Naive B cell (primary cell): ENCODE data around the gene NECAB2. TPM values are rescaled to one million over a fixed set of nuclear protein-coding genes. Genes with fewer than 3 reads are reported as not detected.

Source experiments
- ATAC-seq, 2 donors: fragments of 150-1000 bp; cut with Tn5 transposase; 2 replicates each; pipeline ENCODE4 v1.10.0; 2021; ENCODE audit warnings: low read depth in 2 of 2, mild to moderate bottlenecking in 2 of 2, moderate library complexity in 2 of 2
- DNase-seq: peaks from one replicate; pipeline ENCODE4 v3.0.0; 2022
- H3K27ac Mint-ChIP-seq, 6 donors: one replicate each; pipeline ENCODE4 v1.8.0; 2020 to 2022; ENCODE audit warnings: mild to moderate bottlenecking in 6 of 6, mixed read lengths in 6 of 6, moderate library complexity in 5 of 6, inconsistent platforms in 2 of 6
- H3K27me3 Mint-ChIP-seq, 3 donors: one replicate each; pipeline ENCODE4 v1.8.0; 2021 to 2022; ENCODE audit warnings: mixed read lengths in 3 of 3, mild to moderate bottlenecking in 1 of 3
- H3K36me3 Mint-ChIP-seq, 2 donors: one replicate each; pipeline ENCODE4 v1.8.0; 2020 to 2022; ENCODE audit warnings: mixed read lengths in 2 of 2, inconsistent platforms in 1 of 2, mild to moderate bottlenecking in 1 of 2
- H3K4me1 Mint-ChIP-seq, 3 donors: one replicate each; pipeline ENCODE4 v1.8.0; 2020 to 2022; ENCODE audit warnings: mixed read lengths in 3 of 3, inconsistent platforms in 1 of 3, mild to moderate bottlenecking in 1 of 3, moderate library complexity in 1 of 3
- H3K4me3 Mint-ChIP-seq, 8 donors: one replicate each; pipeline ENCODE4 v1.8.0; 2020 to 2022; ENCODE audit warnings: mild to moderate bottlenecking in 8 of 8, mixed read lengths in 8 of 8, moderate library complexity in 8 of 8, inconsistent platforms in 2 of 8
- H3K9me3 Mint-ChIP-seq, 7 donors: one replicate each; pipeline ENCODE4 v1.8.0; 2020 to 2022; ENCODE audit warnings: mixed read lengths in 7 of 7, mild to moderate bottlenecking in 5 of 7, inconsistent platforms in 2 of 7, moderate library complexity in 1 of 7
- polyA plus RNA-seq, 6 donors: library from polyadenylated mRNA; unstranded; fragments of 300-500 nt; fragmentation: Illumina TruSeq; gene quantifications; one replicate each; pipeline ENCODE4 v1.2.3, GENCODE V29; 2021; ENCODE audit warnings: low read depth in 6 of 6

Gene NECAB2
- polyA plus RNA-seq, 6 donors from 2014 or later, result not detected

GRCh38 chr16:84003038-84003437 lies 35.0 kb downstream of the NECAB2 start:
- Mint-ChIP-seq H3K36me3 (no peaks in the 10 kb centered on the region), H3K27me3 (peaks cover 11 to 45% (median 33%) of the 10 kb centered on the region in 3 donors), H3K27ac (peak overlapping the region in 1 of 6 donors; percentile 18), H3K9me3 (no peaks in the 10 kb centered on the region), H3K4me1 (no peaks in the 10 kb centered on the region), H3K4me3 (no peak overlapping the region)
- DNase-seq (no peak), ATAC-seq (no peak)

GRCh38 chr16:84004442-84004841 lies 36.4 kb downstream of the NECAB2 start:
- ATAC-seq, result no peak

GRCh38 chr16:84005391-84005790 lies 37.3 kb downstream of the NECAB2 start:
- Mint-ChIP-seq H3K27me3 (peaks cover 15 to 42% (median 31%) of the 10 kb centered on the region in 3 donors), H3K36me3 (no peaks in the 10 kb centered on the region), H3K4me1 (no peaks in the 10 kb centered on the region), H3K9me3 (no peaks in the 10 kb centered on the region), H3K27ac (no peak overlapping the region), H3K4me3 (no peak overlapping the region)
- DNase-seq (no peak), ATAC-seq (no peak)

More at GRCh38 chr16:84004442-84004841, 36.4 kb downstream of the NECAB2 start:
- Mint-ChIP-seq H3K27me3 (peaks cover 15 to 39% (median 33%) of the 10 kb centered on the region in 3 donors), H3K9me3 (no peaks in the 10 kb centered on the region), H3K4me3 (no peak overlapping the region), H3K36me3 (no peaks in the 10 kb centered on the region), H3K27ac (no peak overlapping the region), H3K4me1 (no peaks in the 10 kb centered on the region)
- DNase-seq, result no peak

GRCh38 chr16:84007520-84007919 lies 39.5 kb downstream of the NECAB2 start:
- H3K9me3 Mint-ChIP-seq, result no peaks in the 10 kb centered on the region
- H3K27ac Mint-ChIP-seq, result no peak overlapping the region
- ATAC-seq (no peak), DNase-seq (no peak)
- no peaks in the 10 kb centered on the region for H3K36me3 Mint-ChIP-seq
- H3K4me1 Mint-ChIP-seq, result no peaks in the 10 kb centered on the region
- peaks cover 15 to 38% (median 27%) of the 10 kb centered on the region in 3 donors for H3K27me3 Mint-ChIP-seq
- H3K4me3 Mint-ChIP-seq, result no peak overlapping the region

GRCh38 chr16:84007965-84008364 lies 39.9 kb downstream of the NECAB2 start:
- ATAC-seq (no peak), DNase-seq (no peak)
- Mint-ChIP-seq H3K36me3 (no peaks in the 10 kb centered on the region), H3K27me3 (peaks cover 15 to 36% (median 22%) of the 10 kb centered on the region in 3 donors), H3K27ac (no peak overlapping the region), H3K4me3 (no peak overlapping the region), H3K9me3 (no peaks in the 10 kb centered on the region), H3K4me1 (no peaks in the 10 kb centered on the region)

GRCh38 chr16:84009282-84009681 lies 41.2 kb downstream of the NECAB2 start:
- ATAC-seq (no peak), DNase-seq (no peak)
- Mint-ChIP-seq H3K27me3 (peaks cover 15 to 29% (median 19%) of the 10 kb centered on the region in 3 donors), H3K9me3 (peaks cover 0 to 1% (median 0%) of the 10 kb centered on the region in 7 donors), H3K4me1 (peaks cover 2 to 7% (median 4%) of the 10 kb centered on the region in 3 donors), H3K4me3 (no peak overlapping the region), H3K36me3 (no peaks in the 10 kb centered on the region), H3K27ac (no peak overlapping the region)

- Mint-ChIP-seq H3K9me3 (peaks cover 0 to 17% (median 4%) of the 10 kb centered on the region in 7 donors), H3K4me3 (peak overlapping the region in 3 of 8 donors; percentile 4 to 40 (median 23)), H3K27me3 (peaks cover 12 to 16% (median 16%) of the 10 kb centered on the region in 3 donors), H3K27ac (peak overlapping the region in 3 of 6 donors; percentile 8 to 53 (median 38)), H3K36me3 (no peaks in the 10 kb centered on the region), H3K4me1 (peaks cover 6 to 18% (median 9%) of the 10 kb centered on the region in 3 donors)
- peak; percentile 33 for DNase-seq
- peak; percentile 71 to 75 for ATAC-seq
Observed at GRCh38 chr16:84013787-84014569, 45.9 kb downstream of the NECAB2 start.

- peaks cover 0 to 23% (median 4%) of the 10 kb centered on the region in 7 donors for H3K9me3 Mint-ChIP-seq
- DNase-seq (no peak), ATAC-seq (no peak)
- peaks cover 6 to 18% (median 9%) of the 10 kb centered on the region in 3 donors for H3K4me1 Mint-ChIP-seq
- H3K27me3 Mint-ChIP-seq, result peaks cover 14 to 22% (median 22%) of the 10 kb centered on the region in 3 donors
- H3K27ac Mint-ChIP-seq, result peak overlapping the region in 2 of 6 donors; percentile 8 to 67
- H3K36me3 Mint-ChIP-seq, result no peaks in the 10 kb centered on the region
- H3K4me3 Mint-ChIP-seq, result peak overlapping the region in 4 of 8 donors; percentile 4 to 45 (median 32)
Observed at GRCh38 chr16:84014570-84015327, 46.7 kb downstream of the NECAB2 start.

GRCh38 chr16:84015399-84015798 lies 47.4 kb downstream of the NECAB2 start:
- peaks cover 14 to 24% (median 23%) of the 10 kb centered on the region in 3 donors for H3K27me3 Mint-ChIP-seq
- peaks cover 6 to 18% (median 9%) of the 10 kb centered on the region in 3 donors for H3K4me1 Mint-ChIP-seq
- peaks cover 0 to 23% (median 4%) of the 10 kb centered on the region in 7 donors for H3K9me3 Mint-ChIP-seq
- no peak overlapping the region for H3K27ac Mint-ChIP-seq
- no peak for DNase-seq
- no peaks in the 10 kb centered on the region for H3K36me3 Mint-ChIP-seq
- ATAC-seq, result no peak
- H3K4me3 Mint-ChIP-seq, result no peak overlapping the region

GRCh38 chr16:84016477-84016876 lies 48.4 kb downstream of the NECAB2 start:
- Mint-ChIP-seq H3K4me3 (no peak overlapping the region), H3K36me3 (peaks cover 4 to 5% of the 10 kb centered on the region in 2 donors), H3K9me3 (peaks cover 2 to 30% (median 8%) of the 10 kb centered on the region in 7 donors)

GRCh38 chr16:84018710-84019109 lies 50.7 kb downstream of the NECAB2 start:
- DNase-seq, result no peak
- Mint-ChIP-seq H3K36me3 (peaks cover 8% of the 10 kb centered on the region in 2 donors), H3K27me3 (peaks cover 14 to 32% (median 15%) of the 10 kb centered on the region in 3 donors), H3K4me1 (peaks cover 6 to 17% (median 9%) of the 10 kb centered on the region in 3 donors), H3K27ac (no peak overlapping the region), H3K9me3 (peaks cover 6 to 41% (median 22%) of the 10 kb centered on the region in 7 donors), H3K4me3 (no peak overlapping the region)
- ATAC-seq, result no peak

More at GRCh38 chr16:84016477-84016876, 48.4 kb downstream of the NECAB2 start:
- Mint-ChIP-seq H3K27ac (peak overlapping the region in 1 of 6 donors; percentile 57), H3K4me1 (peaks cover 6 to 18% (median 9%) of the 10 kb centered on the region in 3 donors), H3K27me3 (peaks cover 14 to 21% (median 15%) of the 10 kb centered on the region in 3 donors)
- DNase-seq, result no peak
- no peak for ATAC-seq

GRCh38 chr16:84020353-84020752 lies 52.3 kb downstream of the NECAB2 start:
- no peak for DNase-seq
- Mint-ChIP-seq H3K36me3 (peaks cover 8% of the 10 kb centered on the region in 2 donors), H3K27ac (no peak overlapping the region), H3K9me3 (peaks cover 6 to 41% (median 18%) of the 10 kb centered on the region in 7 donors), H3K27me3 (peaks cover 14 to 35% (median 15%) of the 10 kb centered on the region in 3 donors), H3K4me3 (no peak overlapping the region), H3K4me1 (peaks cover 0 to 3% (median 0%) of the 10 kb centered on the region in 3 donors)
- ATAC-seq, result no peak

GRCh38 chr16:84021488-84021887 lies 53.4 kb downstream of the NECAB2 start:
- Mint-ChIP-seq H3K4me1 (no peaks in the 10 kb centered on the region), H3K4me3 (no peak overlapping the region), H3K9me3 (peaks cover 6 to 41% (median 18%) of the 10 kb centered on the region in 7 donors), H3K36me3 (peaks cover 8% of the 10 kb centered on the region in 2 donors), H3K27ac (no peak overlapping the region), H3K27me3 (peaks cover 14 to 47% (median 14%) of the 10 kb centered on the region in 3 donors)
- no peak for ATAC-seq
- no peak for DNase-seq
